OCI-LY7 (cell line): ENCODE results near the gene KRT36. TPM values are rescaled to one million over a fixed set of nuclear protein-coding genes. Genes with fewer than 3 reads are reported as not detected.

Experiments used
- BruUV-seq: library from RNA; stranded (reverse); fragments of 400-500 nt; replicated peaks from 2 replicates; lab custom pipeline; 2021; lab: Mats Ljungman, UMichigan
- CTCF ChIA-PET: fragments of 300-600 bp; sonication (Branson Sonifier 250); formaldehyde crosslinking; loops from one replicate; lab custom pipeline; 2022; ENCODE audit warnings: antibody characterized with exemption; ENCODE audit not compliant: unreplicated experiment; lab: Charles Lee
- POLR2A ChIA-PET: fragments of 300-600 bp; sonication (Branson Sonifier 250); formaldehyde crosslinking; loops from one replicate; lab custom pipeline; 2022; ENCODE audit warnings: antibody characterized with exemption; lab: Charles Lee
- DNase-seq: peaks from one replicate; pipeline ENCODE4 v3.0.0-alpha.2; 2015; ENCODE audit warnings: low spot score
- H2AFZ ChIP-seq: fragments of 200-600 bp; sonication (generic), shearing (Covaris generic); 2 replicates; pipeline ENCODE4 v1.6.1; 2014; ENCODE audit warnings: mild to moderate bottlenecking, antibody characterized with exemption, low read length, moderate library complexity
- H3K27ac ChIP-seq: fragments of 200-600 bp; sonication (generic); 2 replicates; pipeline ENCODE4 v1.5.1; 2014; ENCODE audit warnings: mixed run types, low read depth, mild to moderate bottlenecking, moderate library complexity, low read length, inconsistent platforms; ENCODE audit not compliant: poor library complexity, severe bottlenecking
- H3K36me3 ChIP-seq: fragments of 200-600 bp; sonication (generic); 2 replicates; pipeline ENCODE4 v1.6.1; 2014; ENCODE audit warnings: mild to moderate bottlenecking, antibody characterized with exemption, low read length, moderate library complexity, mixed read lengths; ENCODE audit not compliant: insufficient read depth
- H3K4me1 ChIP-seq: fragments of 200-600 bp; sonication (generic); 2 replicates; pipeline ENCODE4 v1.5.1; 2014; ENCODE audit warnings: mild to moderate bottlenecking, low read length; ENCODE audit not compliant: insufficient read depth, poor library complexity, severe bottlenecking
- H3K4me2 ChIP-seq: fragments of 200-600 bp; sonication (generic); 2 replicates; pipeline ENCODE4 v1.6.1; 2014; ENCODE audit warnings: mild to moderate bottlenecking, low read length
- H3K4me3 ChIP-seq: fragments of 200-600 bp; sonication (generic); 2 replicates; pipeline ENCODE4 v1.5.1; 2014; ENCODE audit warnings: mild to moderate bottlenecking, low read depth, low read length; ENCODE audit not compliant: poor library complexity, severe bottlenecking
- H3K79me2 ChIP-seq: fragments of 200-600 bp; sonication (generic); 2 replicates; pipeline ENCODE4 v1.6.1; 2016; ENCODE audit warnings: low read depth, mild to moderate bottlenecking, low read length, moderate library complexity, mixed read lengths; ENCODE audit not compliant: insufficient read depth
- H3K9me2 ChIP-seq: fragments of 200-600 bp; sonication (generic); 2 replicates; pipeline ENCODE4 v1.6.1; 2016; ENCODE audit warnings: mild to moderate bottlenecking, low read length, mixed read lengths; ENCODE audit not compliant: insufficient read depth
- H3K9me3 ChIP-seq: fragments of 200-600 bp; sonication (generic); 2 replicates; pipeline ENCODE4 v1.6.1; 2014; ENCODE audit warnings: mild to moderate bottlenecking, mixed run types, low read length, mixed read lengths
- H4K20me1 ChIP-seq: fragments of 200-600 bp; sonication (generic); 2 replicates; pipeline ENCODE4 v1.6.1; 2014; ENCODE audit warnings: mild to moderate bottlenecking, antibody characterized with exemption, low read length, moderate library complexity, mixed read lengths; ENCODE audit not compliant: insufficient read depth
- EZH2phosphoT487 ChIP-seq: fragments of 200-600 bp; sonication (generic); IDR thresholded peaks from 2 replicates; pipeline ENCODE4 v1.6.1; 2018; ENCODE audit warnings: low read depth, borderline replicate concordance, mild to moderate bottlenecking, mixed run types, antibody characterized with exemption, low read length, moderate library complexity, mixed read lengths
- intact Hi-C: fragments of 100-400 bp; cut with micrococcal nuclease; formaldehyde crosslinking; loops from one replicate; pipeline ENCODE4 v1.10.0; 2022; ENCODE audit not compliant: unreplicated experiment
- total RNA-seq, 2 experiments: library from RNA; depleted of rRNA in 1 of 2; stranded (reverse); fragments of >200 nt in 1 of 2; shearing (Covaris generic) in 1 of 2; gene quantifications; 2 replicates each; pipeline ENCODE4 v1.2.3, GENCODE V29; 2014 to 2022
- TF ChIP-seq, protein P1 (sequence below): fragments of 200-600 bp; sonication (generic); conservative IDR thresholded peaks from 2 replicates; pipeline ENCODE4 v1.5.1; 2014; ENCODE audit warnings: mild to moderate bottlenecking, antibody characterized with exemption, low read length, moderate library complexity, mixed read lengths

Gene KRT36
- total RNA-seq, 2 experiments from 2014 or later = not detected

DNA sequence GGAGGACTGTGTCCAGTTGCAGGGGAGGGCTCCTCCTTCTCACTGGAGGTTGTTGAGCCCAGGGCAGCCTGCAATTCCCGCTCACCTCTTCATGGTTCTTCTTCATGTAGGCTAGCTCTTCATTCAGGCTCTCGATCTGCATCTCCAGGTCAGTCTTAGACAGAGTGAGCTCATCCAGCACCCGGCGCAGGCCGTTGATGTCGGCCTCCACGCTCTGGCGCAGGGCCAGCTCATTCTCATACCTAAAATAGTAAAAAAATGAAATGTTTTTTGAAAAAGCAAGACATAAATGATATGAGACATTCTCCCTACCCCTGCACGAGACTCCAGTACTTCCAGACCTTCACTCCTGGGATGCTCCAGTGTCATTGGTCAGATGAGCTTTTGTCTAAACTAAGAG, 13.5 kb upstream of the KRT36 start:
- Histone ChIP-seq H3K4me2 (no peak overlapping the region), H2AFZ (no peak overlapping the region), H3K9me2 (no peaks in the 10 kb centered on the region), H3K36me3 (no peaks in the 10 kb centered on the region), H3K4me3 (no peak overlapping the region), H3K9me3 (no peaks in the 10 kb centered on the region), H3K79me2 (no peaks in the 10 kb centered on the region), H3K4me1 (no peaks in the 10 kb centered on the region), H3K27ac (no peak overlapping the region), H4K20me1 (no peaks in the 10 kb centered on the region)
- TF ChIP-seq, protein P1, sequence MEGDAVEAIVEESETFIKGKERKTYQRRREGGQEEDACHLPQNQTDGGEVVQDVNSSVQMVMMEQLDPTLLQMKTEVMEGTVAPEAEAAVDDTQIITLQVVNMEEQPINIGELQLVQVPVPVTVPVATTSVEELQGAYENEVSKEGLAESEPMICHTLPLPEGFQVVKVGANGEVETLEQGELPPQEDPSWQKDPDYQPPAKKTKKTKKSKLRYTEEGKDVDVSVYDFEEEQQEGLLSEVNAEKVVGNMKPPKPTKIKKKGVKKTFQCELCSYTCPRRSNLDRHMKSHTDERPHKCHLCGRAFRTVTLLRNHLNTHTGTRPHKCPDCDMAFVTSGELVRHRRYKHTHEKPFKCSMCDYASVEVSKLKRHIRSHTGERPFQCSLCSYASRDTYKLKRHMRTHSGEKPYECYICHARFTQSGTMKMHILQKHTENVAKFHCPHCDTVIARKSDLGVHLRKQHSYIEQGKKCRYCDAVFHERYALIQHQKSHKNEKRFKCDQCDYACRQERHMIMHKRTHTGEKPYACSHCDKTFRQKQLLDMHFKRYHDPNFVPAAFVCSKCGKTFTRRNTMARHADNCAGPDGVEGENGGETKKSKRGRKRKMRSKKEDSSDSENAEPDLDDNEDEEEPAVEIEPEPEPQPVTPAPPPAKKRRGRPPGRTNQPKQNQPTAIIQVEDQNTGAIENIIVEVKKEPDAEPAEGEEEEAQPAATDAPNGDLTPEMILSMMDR = no peak
- TF ChIP-seq EZH2phosphoT487 = no peak
- BruUV-seq = no TSS peak
- CTCF ChIA-PET = no interaction called here
- intact Hi-C loops = no loop called here
- POLR2A ChIA-PET = no interaction called here
- no peak for DNase-seq

DNA sequence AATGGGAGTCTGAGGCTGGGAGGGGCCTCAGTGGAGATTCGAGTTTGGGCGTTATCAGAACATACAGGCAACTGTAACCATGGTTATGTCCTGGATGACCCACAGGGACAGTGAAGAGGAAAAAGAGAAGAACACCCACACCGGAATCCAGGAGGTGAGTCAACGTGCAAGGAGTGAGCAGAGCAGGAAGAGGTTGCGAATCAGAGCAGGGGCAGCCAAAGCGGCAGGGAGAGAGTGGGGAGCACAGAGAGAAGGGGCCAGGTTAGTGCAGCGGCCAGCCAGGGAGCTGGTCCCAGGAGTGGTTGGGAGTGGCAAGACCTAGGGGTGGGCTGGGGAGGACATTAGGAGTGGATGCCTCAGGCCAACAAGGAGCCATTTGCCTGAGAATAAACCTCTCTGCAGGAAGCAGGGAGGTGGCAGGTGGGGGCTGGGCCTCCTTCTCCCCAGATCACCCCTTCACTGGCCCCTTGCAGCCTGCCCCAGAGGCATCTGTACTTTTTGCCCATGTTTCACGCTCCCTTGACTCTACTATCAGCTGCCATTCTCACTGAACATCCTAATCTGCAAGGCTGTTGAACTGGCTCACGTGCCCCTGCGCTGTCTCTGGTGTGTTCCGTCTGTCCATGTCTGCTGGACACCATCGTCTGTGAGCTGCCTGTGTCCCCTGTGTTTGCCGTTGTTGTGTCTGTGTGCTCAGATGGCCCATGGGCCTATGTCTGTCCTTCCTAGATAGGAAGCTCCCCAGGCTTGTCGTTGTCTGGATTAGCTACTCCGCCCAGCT, 10.6 kb upstream of the KRT36 start:
- Histone ChIP-seq H3K36me3 (no peaks in the 10 kb centered on the region), H3K79me2 (no peaks in the 10 kb centered on the region), H3K9me2 (no peaks in the 10 kb centered on the region), H3K4me2 (no peak overlapping the region), H3K4me1 (no peaks in the 10 kb centered on the region), H3K27ac (no peak overlapping the region), H3K9me3 (no peaks in the 10 kb centered on the region), H2AFZ (no peak overlapping the region), H4K20me1 (no peaks in the 10 kb centered on the region), H3K4me3 (no peak overlapping the region)
- intact Hi-C loops = no loop called here
- POLR2A ChIA-PET = no interaction called here
- TF ChIP-seq, protein P1 = no peak
- no peak for TF ChIP-seq EZH2phosphoT487
- CTCF ChIA-PET = no interaction called here
- DNase-seq = no peak
- no TSS peak for BruUV-seq

DNA sequence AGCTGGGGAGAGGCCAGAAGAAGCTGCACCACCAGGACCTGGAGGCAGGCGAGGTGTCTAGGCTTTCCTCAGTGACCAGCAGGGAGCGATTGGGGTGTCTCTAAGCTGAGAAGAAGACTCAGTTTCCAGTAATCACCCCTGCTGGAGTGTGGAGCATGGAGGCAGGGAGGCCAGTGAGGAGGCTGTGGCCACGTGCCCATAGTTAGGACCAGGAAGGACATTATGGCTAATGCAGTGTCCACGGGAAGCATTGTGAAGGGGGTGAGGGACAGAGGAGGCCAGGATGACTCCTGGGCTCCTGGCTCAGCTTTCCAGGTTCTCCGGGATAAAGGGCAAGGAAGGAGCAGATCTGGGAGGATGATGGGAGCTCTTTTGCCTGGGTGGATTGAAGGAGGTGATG, 10.0 kb upstream of the KRT36 start:
- Histone ChIP-seq H3K36me3 (no peaks in the 10 kb centered on the region), H2AFZ (no peak overlapping the region), H3K4me2 (no peak overlapping the region), H3K4me3 (no peak overlapping the region), H3K27ac (no peak overlapping the region), H3K9me3 (no peaks in the 10 kb centered on the region), H4K20me1 (no peaks in the 10 kb centered on the region), H3K9me2 (no peaks in the 10 kb centered on the region), H3K4me1 (no peaks in the 10 kb centered on the region), H3K79me2 (no peaks in the 10 kb centered on the region)
- ChIA-PET POLR2A (no interaction called here), CTCF (no interaction called here)
- TF ChIP-seq EZH2phosphoT487 = no peak
- TF ChIP-seq, protein P1 = no peak
- no peak for DNase-seq
- no TSS peak for BruUV-seq
- intact Hi-C loops = loop anchor here (5.0 kb wide), 1 partner anchor 148 kb away; no protein-coding TSS in a partner anchor
